Fibroblast of lung (primary cell): ENCODE measurements around the gene TDRD9. TPM values are rescaled to one million over a fixed set of nuclear protein-coding genes. Genes with fewer than 3 reads are reported as not detected.

Experiments used
- DNase-seq, 2 donors: peaks; one replicate each; pipeline versions ENCODE4 v3.0.0 to v3.0.0-alpha.2; 2010; ENCODE audit warnings: low read depth in 2 of 2
- H2AFZ ChIP-seq: 2 replicates; pipeline ENCODE4 v1.5.1; 2012; ENCODE audit warnings: low read length, control low read depth, inconsistent platforms
- H3K27ac ChIP-seq: 2 replicates; pipeline ENCODE4 v1.5.1; 2011; ENCODE audit warnings: low read length, control low read depth; ENCODE audit not compliant: insufficient read depth
- H3K27me3 ChIP-seq: 2 replicates; pipeline ENCODE4 v1.5.1; 2011; ENCODE audit warnings: mild to moderate bottlenecking, low read length; ENCODE audit not compliant: control insufficient read depth, insufficient read depth
- H3K36me3 ChIP-seq: 2 replicates; pipeline ENCODE4 v1.5.1; 2011; ENCODE audit warnings: low read length; ENCODE audit not compliant: control insufficient read depth, insufficient read depth
- H3K4me1 ChIP-seq: 2 replicates; pipeline ENCODE4 v1.5.1; 2011; ENCODE audit warnings: low read length; ENCODE audit not compliant: control insufficient read depth, insufficient read depth; ENCODE audit errors: extremely low read depth
- H3K4me2 ChIP-seq: 2 replicates; pipeline ENCODE4 v1.5.1; 2011; ENCODE audit warnings: low read length, control low read depth; ENCODE audit not compliant: insufficient read depth; ENCODE audit errors: extremely low read depth
- H3K4me3 ChIP-seq, 4 experiments: fragments of 200-600 bp in 1 of 4; sonication (generic) in 1 of 4; replicated peaks in 1 of 4; 2 replicates each; pipeline ENCODE4 v1.5.1; 2011 to 2016; ENCODE audit warnings: low read length in 4 of 4, low read depth in 3 of 4, mild to moderate bottlenecking in 3 of 4, control low read depth in 2 of 4, inconsistent platforms in 1 of 4, mixed read lengths in 1 of 4; ENCODE audit not compliant: insufficient read depth in 1 of 4; ENCODE audit errors: control extremely low read depth in 1 of 4
- H3K79me2 ChIP-seq: 2 replicates; pipeline ENCODE4 v1.5.1; 2012; ENCODE audit warnings: mild to moderate bottlenecking, low read length, inconsistent platforms; ENCODE audit not compliant: control insufficient read depth, insufficient read depth
- H3K9ac ChIP-seq: 2 replicates; pipeline ENCODE4 v1.5.1; 2011; ENCODE audit warnings: mild to moderate bottlenecking, low read length, control low read depth; ENCODE audit not compliant: insufficient read depth
- H3K9me3 ChIP-seq: 2 replicates; pipeline ENCODE4 v1.5.1; 2012; ENCODE audit warnings: low read depth, low read length; ENCODE audit not compliant: control insufficient read depth, insufficient read depth
- H4K20me1 ChIP-seq: 2 replicates; pipeline ENCODE4 v1.5.1; 2011; ENCODE audit warnings: low read length; ENCODE audit not compliant: control insufficient read depth, insufficient read depth; ENCODE audit errors: extremely low read depth
- EZH2 ChIP-seq: IDR thresholded peaks from 2 replicates; pipeline ENCODE4 v1.5.1; 2012; ENCODE audit warnings: low read length, control low read depth, mild to moderate bottlenecking; ENCODE audit errors: missing control alignments
- polyA plus RNA-seq, 2 donors: library from polyadenylated mRNA; depleted of rRNA in 1 of 2; stranded (reverse) in 1 of 2; unstranded in 1 of 2; fragments of >200 nt; gene quantifications; 2 replicates each; pipeline ENCODE4 v1.2.1, GENCODE V29; 2011 to 2012; ENCODE audit warnings: missing spikeins in 1 of 2
- total RNA-seq: library from RNA; depleted of rRNA; stranded (reverse); fragments of >200 nt; gene quantifications from 2 replicates; pipeline ENCODE4 v1.2.1, GENCODE V29; 2014
- TF ChIP-seq, protein P1 (sequence below), 2 donors: IDR thresholded peaks in 1 of 2; conservative IDR thresholded peaks in 1 of 2; 1 replicate in 1 of 2; 2 replicates in 1 of 2; pipeline ENCODE4 v1.5.1; 2011 to 2012; ENCODE audit warnings: low read length in 2 of 2, control low read depth in 1 of 2, inconsistent platforms in 1 of 2, low read depth in 1 of 2, mild to moderate bottlenecking in 1 of 2

Gene TDRD9
- total and polyA plus RNA-seq, 2 donors (not counting 1 experiment from before 2014, with no cell fraction given), result 0.28 to 0.50 TPM

DNA sequence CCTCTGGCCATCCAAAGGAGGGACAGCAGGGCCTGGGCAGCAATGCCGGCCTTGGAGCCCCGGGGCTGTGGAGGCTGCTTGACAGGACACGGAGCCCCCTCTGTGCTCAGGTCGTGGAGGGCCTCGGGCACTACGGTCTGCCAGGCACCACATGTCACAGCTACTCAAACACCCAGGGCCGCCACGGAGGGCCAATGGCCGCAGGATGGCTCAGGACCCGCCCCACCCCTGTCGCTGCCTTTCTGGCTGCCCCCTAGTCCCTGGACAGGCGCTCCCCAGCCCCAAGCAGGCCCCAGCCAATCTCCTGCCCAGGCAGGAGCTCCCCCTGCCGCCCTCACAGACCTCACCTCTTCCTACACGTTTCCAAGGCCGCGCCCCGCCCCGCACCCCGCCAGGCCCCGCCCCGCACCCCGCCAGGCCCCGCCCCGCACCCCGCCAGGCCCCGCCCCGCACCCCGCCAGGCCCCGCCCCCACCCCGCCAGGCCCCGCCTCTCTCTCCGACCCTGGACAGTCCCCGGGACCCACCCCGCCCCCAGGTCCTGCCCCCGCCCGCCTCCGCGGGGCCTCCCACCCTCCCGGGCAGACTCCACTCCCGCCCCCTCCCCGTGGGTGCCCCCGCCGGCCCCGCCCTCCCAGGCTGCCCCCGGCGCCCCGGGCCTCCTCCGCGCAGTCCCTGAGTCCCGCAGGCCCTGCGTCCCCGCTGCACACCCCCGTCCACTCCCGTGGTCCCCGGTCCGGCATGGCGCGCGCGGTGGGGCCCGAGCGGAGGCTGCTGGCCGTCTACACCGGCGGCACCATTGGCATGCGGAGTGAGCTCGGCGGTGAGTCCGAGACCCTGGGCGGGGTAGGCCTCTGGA is 157.0 kb downstream of the TDRD9 start, which contains the start of gene ASPG:
ASPG (plus strand) TSS at position 669 of the 857 bp plus-strand sequence; CDS start at position 740, 71 bp downstream.
- no peaks in the 10 kb centered on the region for H3K4me1 ChIP-seq
- no peaks in the 10 kb centered on the region for H3K36me3 ChIP-seq
- H3K4me2 ChIP-seq, result no peak within 1 kb of the TSS
- H3K27me3 ChIP-seq, result no peaks in the 10 kb centered on the region
- no peak within 1 kb of the TSS for H3K9ac ChIP-seq
- no peaks in the 10 kb centered on the region for H3K79me2 ChIP-seq
- H4K20me1 ChIP-seq, result no peaks in the 10 kb centered on the region
- H3K4me3 ChIP-seq, result no peak within 1 kb of the TSS
- no peaks in the 10 kb centered on the region for H3K9me3 ChIP-seq
- H2AFZ ChIP-seq, result no peak within 1 kb of the TSS
- DNase-seq, result no peak
- H3K27ac ChIP-seq, result no peak within 1 kb of the TSS
- TF ChIP-seq, protein P1, sequence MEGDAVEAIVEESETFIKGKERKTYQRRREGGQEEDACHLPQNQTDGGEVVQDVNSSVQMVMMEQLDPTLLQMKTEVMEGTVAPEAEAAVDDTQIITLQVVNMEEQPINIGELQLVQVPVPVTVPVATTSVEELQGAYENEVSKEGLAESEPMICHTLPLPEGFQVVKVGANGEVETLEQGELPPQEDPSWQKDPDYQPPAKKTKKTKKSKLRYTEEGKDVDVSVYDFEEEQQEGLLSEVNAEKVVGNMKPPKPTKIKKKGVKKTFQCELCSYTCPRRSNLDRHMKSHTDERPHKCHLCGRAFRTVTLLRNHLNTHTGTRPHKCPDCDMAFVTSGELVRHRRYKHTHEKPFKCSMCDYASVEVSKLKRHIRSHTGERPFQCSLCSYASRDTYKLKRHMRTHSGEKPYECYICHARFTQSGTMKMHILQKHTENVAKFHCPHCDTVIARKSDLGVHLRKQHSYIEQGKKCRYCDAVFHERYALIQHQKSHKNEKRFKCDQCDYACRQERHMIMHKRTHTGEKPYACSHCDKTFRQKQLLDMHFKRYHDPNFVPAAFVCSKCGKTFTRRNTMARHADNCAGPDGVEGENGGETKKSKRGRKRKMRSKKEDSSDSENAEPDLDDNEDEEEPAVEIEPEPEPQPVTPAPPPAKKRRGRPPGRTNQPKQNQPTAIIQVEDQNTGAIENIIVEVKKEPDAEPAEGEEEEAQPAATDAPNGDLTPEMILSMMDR (conservative IDR thresholded peaks at IDR 0.05 in 1 of 2, IDR thresholded peaks at IDR 0.05 in 1 of 2; ENCODE audit: low read depth in 1 of 2, low read length in 2 of 2), result no peak
- no peak for TF ChIP-seq EZH2

DNA sequence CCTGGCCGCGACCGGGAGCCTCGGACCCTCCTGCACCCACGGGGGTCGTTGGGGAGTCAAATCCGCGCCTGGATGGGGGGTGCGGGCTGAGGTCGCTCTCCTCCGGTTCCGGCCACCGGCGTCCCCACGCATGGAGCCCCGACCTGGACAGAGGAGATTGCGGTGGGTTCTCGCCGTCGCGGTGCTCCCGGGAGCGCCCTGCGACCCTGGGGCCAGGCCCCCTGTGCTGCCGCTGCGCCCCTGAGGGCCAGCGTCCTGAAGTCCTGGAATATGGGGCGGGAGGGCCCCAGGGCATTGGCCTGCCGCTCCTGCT is 157.6 kb downstream of the TDRD9 start:
- no peaks in the 10 kb centered on the region for H4K20me1 ChIP-seq

DNA sequence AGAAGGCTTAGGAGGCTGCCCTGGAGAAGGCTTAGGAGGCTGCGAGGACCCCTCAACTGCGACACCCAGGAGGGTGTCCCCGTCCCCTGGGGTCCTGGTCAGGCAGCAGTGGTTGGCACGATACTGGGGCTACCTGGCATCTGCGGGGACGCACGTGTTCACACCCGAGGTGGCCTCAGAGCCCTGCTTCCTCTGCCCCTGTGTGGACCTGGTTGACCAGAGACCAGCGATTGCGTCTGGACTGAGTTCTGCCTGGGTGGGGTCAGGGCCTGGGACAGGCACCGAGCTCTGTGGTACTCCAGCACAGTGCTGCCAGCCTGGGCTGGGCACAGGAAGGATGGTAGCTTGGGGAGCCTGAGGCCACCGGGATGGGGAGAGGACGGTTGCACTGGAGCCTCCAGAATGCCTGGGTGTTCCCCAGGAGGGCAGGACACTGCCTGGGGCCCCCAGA is 158.0 kb downstream of the TDRD9 start:
- no peak overlapping the region for H3K4me3 ChIP-seq
- DNase-seq, result no peak
- H3K27me3 ChIP-seq, result no peaks in the 10 kb centered on the region
- no peaks in the 10 kb centered on the region for H3K36me3 ChIP-seq
- H4K20me1 ChIP-seq, result no peaks in the 10 kb centered on the region
- H3K79me2 ChIP-seq, result no peaks in the 10 kb centered on the region
- H3K4me1 ChIP-seq, result no peaks in the 10 kb centered on the region
- TF ChIP-seq, protein P1 (conservative IDR thresholded peaks at IDR 0.05 in 1 of 2, IDR thresholded peaks at IDR 0.05 in 1 of 2; ENCODE audit: low read depth in 1 of 2, low read length in 2 of 2), result no peak
- TF ChIP-seq EZH2, result no peak
- H3K9ac ChIP-seq, result no peak overlapping the region
- H3K9me3 ChIP-seq, result no peaks in the 10 kb centered on the region
- H3K27ac ChIP-seq, result no peak overlapping the region
- H2AFZ ChIP-seq, result no peak overlapping the region
- H3K4me2 ChIP-seq, result no peak overlapping the region

More for the DNA sequence above, 157.6 kb downstream of the TDRD9 start:
- Histone ChIP-seq H2AFZ (no peak overlapping the region), H3K27ac (no peak overlapping the region), H3K9ac (no peak overlapping the region), H3K27me3 (no peaks in the 10 kb centered on the region), H3K36me3 (no peaks in the 10 kb centered on the region), H3K79me2 (no peaks in the 10 kb centered on the region), H3K4me2 (no peak overlapping the region), H3K9me3 (no peaks in the 10 kb centered on the region), H3K4me3 (no peak overlapping the region), H3K4me1 (no peaks in the 10 kb centered on the region)
- TF ChIP-seq, protein P1 (conservative IDR thresholded peaks at IDR 0.05 in 1 of 2, IDR thresholded peaks at IDR 0.05 in 1 of 2; ENCODE audit: low read depth in 1 of 2, low read length in 2 of 2), result no peak
- TF ChIP-seq EZH2, result no peak
- no peak for DNase-seq
